SK-N-SH (cell line): ENCODE data around the gene CPNE4.

Experiments
- CTCF ChIP-seq: fragments of 200-600 bp; sonication (generic); IDR thresholded peaks from 2 replicates; pipeline ENCODE4 v1.6.1; 2017; ENCODE audit warnings: antibody characterized with exemption, mild to moderate bottlenecking, moderate library complexity
- EP300 ChIP-seq, 2 experiments: IDR thresholded peaks; 2 replicates each; pipeline versions ENCODE4 v1.4.0 to v1.6.1; 2012; ENCODE audit warnings: borderline replicate concordance in 1 of 2, low read depth in 1 of 2, low read length in 1 of 2
- EZH2phosphoT487 ChIP-seq: fragments of 200-600 bp; sonication (generic); IDR thresholded peaks from 2 replicates; pipeline ENCODE4 v1.6.1; 2017; ENCODE audit warnings: low read depth, mixed run types, mild to moderate bottlenecking, antibody characterized with exemption, moderate library complexity, borderline replicate concordance
- GATA2 ChIP-seq: sonication (generic); formaldehyde crosslinking; IDR thresholded peaks from 2 replicates; pipeline ENCODE4 v1.5.0; 2020; ENCODE audit warnings: mild to moderate bottlenecking, missing genetic modification reagents
- MXI1 ChIP-seq: IDR thresholded peaks from 2 replicates; pipeline ENCODE4 v1.6.1; 2012; ENCODE audit warnings: mild to moderate bottlenecking, low read depth, low read length, improper control_type of control experiment
- POLR2AphosphoS5 ChIP-seq: IDR thresholded peaks from 2 replicates; pipeline ENCODE4 v1.6.1; 2012; ENCODE audit warnings: low read depth, low read length
- RAD21 ChIP-seq: IDR thresholded peaks from 2 replicates; pipeline ENCODE4 v1.6.1; 2012; ENCODE audit warnings: mild to moderate bottlenecking, low read length
- RFX5 ChIP-seq: IDR thresholded peaks from 2 replicates; pipeline ENCODE4 v1.6.1; 2012; ENCODE audit warnings: mild to moderate bottlenecking, improper control_type of control experiment, low read length

- TF ChIP-seq CTCF: no peak
- TF ChIP-seq GATA2: no peak
- no peak for TF ChIP-seq EP300 (IDR thresholded peaks at IDR 0.05; ENCODE audit: borderline replicate concordance in 1 of 2, low read depth in 1 of 2, low read length in 1 of 2)
- no peak for TF ChIP-seq RAD21
- TF ChIP-seq POLR2AphosphoS5: no peak
- TF ChIP-seq RFX5: no peak
- TF ChIP-seq MXI1: no peak
- TF ChIP-seq EZH2phosphoT487: no peak
Observed at GRCh38 chr3:132008837-132009236, 26.0 kb downstream of the CPNE4 start.
